HG02610 (cell line): Measurements from ENCODE around the gene PMM2.
"Not testable (repeated sequence)": the region's sequence is repeated elsewhere in the genome, so short reads cannot be mapped to it uniquely, and the experiment has no call there.

Experiments
- ATAC-seq: cut with Tn5 transposase; IDR thresholded peaks from one replicate; pipeline ENCODE4 v1.9.1; 2021; ENCODE audit warnings: mild to moderate bottlenecking, moderate library complexity; ENCODE audit not compliant: unreplicated experiment

PMM2 gene

GRCh38 chr16:8816967-8817655 is 19.5 kb downstream of the PMM2 start:
- ATAC-seq: no peak

- peak; percentile 89 for ATAC-seq
Observed at GRCh38 chr16:8818504-8819270, 21.0 kb downstream of the PMM2 start.

GRCh38 chr16:8819411-8820034 is 21.9 kb downstream of the PMM2 start:
- ATAC-seq: peak; percentile 2

GRCh38 chr16:8822403-8822802 is 24.8 kb downstream of the PMM2 start:
- no peak for ATAC-seq

GRCh38 chr16:8826278-8826879 is 28.7 kb downstream of the PMM2 start:
- ATAC-seq: no peak

GRCh38 chr16:8828541-8829165 is 31.0 kb downstream of the PMM2 start:
- no peak for ATAC-seq

- ATAC-seq: no peak
Observed at GRCh38 chr16:8831450-8831849, 33.8 kb downstream of the PMM2 start.

GRCh38 chr16:8831871-8832716 is 34.5 kb downstream of the PMM2 start:
- ATAC-seq: no peak

- no peak for ATAC-seq
Observed at GRCh38 chr16:8832717-8833105, 35.1 kb downstream of the PMM2 start.

GRCh38 chr16:8836797-8837196 is 39.2 kb downstream of the PMM2 start:
- ATAC-seq: not testable (repeated sequence)

GRCh38 chr16:8837594-8837993 is 40.0 kb downstream of the PMM2 start:
- ATAC-seq: not testable (repeated sequence)

- ATAC-seq: not testable (repeated sequence)
Observed at GRCh38 chr16:8842016-8842415, 44.4 kb downstream of the PMM2 start.

GRCh38 chr16:8843296-8843695 is 45.7 kb downstream of the PMM2 start:
- ATAC-seq: not testable (repeated sequence)

- no peak for ATAC-seq
Observed at GRCh38 chr16:8845699-8846298, 48.2 kb downstream of the PMM2 start.

- no peak for ATAC-seq
Observed at GRCh38 chr16:8846401-8846932, 48.8 kb downstream of the PMM2 start.

- ATAC-seq: no peak
Observed at GRCh38 chr16:8847145-8847544, 49.5 kb downstream of the PMM2 start.

GRCh38 chr16:8847623-8848022 is 50.0 kb downstream of the PMM2 start:
- ATAC-seq: no peak

- no peak for ATAC-seq
Observed at GRCh38 chr16:8848231-8848938, 50.7 kb downstream of the PMM2 start.

GRCh38 chr16:8848939-8849391 is 51.3 kb downstream of the PMM2 start:
- ATAC-seq: no peak
